Measurements from ENCODE around the gene CIBAR2.

GRCh38 chr16:85126705-85127378, 14.6 kb upstream of the CIBAR2 start:
- TF ChIP-seq CTCF (IDR thresholded peaks at IDR 0.05) (no peak), POLR2AphosphoS5 (IDR thresholded peaks at IDR 0.05) (no peak), POLR2A (IDR thresholded peaks at IDR 0.05; ENCODE audit: low read depth) (no peak)

Data from esophagus muscularis mucosa (tissue), 3 donors.